ENCODE measurements around the gene CFAP97D2.
"Not testable (repeated sequence)": the region's sequence is repeated elsewhere in the genome, so short reads cannot be mapped to it uniquely, and the experiment has no call there.

CFAP97D2 gene

GRCh38 chr13:114179087-114179658, at the start of gene CFAP97D2:
Gene CFAP97D2, plus strand, starts transcription at chr13:114179257. Its CDS starts 74 bp downstream, at chr13:114179331.
- DNase-seq = no peak

GRCh38 chr13:114129649-114130062, 49.4 kb upstream of the CFAP97D2 start:
- DNase-seq = peak; percentile 53

GRCh38 chr13:114130131-114130836, 48.8 kb upstream of the CFAP97D2 start:
- no peak for DNase-seq

- DNase-seq = peak; percentile 81
Observed at GRCh38 chr13:114130837-114131582, 48.0 kb upstream of the CFAP97D2 start.

GRCh38 chr13:114131583-114132418, 47.3 kb upstream of the CFAP97D2 start:
- DNase-seq = peak; percentile 16

GRCh38 chr13:114132419-114133121, 46.5 kb upstream of the CFAP97D2 start, which contains the start of gene RASA3:
Gene RASA3, minus strand, starts transcription at chr13:114132623. Its CDS starts 134 bp downstream, at chr13:114132489.
- peak; percentile 74 for DNase-seq

GRCh38 chr13:114133126-114133525, 45.9 kb upstream of the CFAP97D2 start:
- not testable (repeated sequence) for DNase-seq

- DNase-seq = not testable (repeated sequence)
Observed at GRCh38 chr13:114133552-114133951, 45.5 kb upstream of the CFAP97D2 start.

- no peak for DNase-seq
Observed at GRCh38 chr13:114134111-114134943, 44.7 kb upstream of the CFAP97D2 start.

GRCh38 chr13:114134944-114135610, 44.0 kb upstream of the CFAP97D2 start:
- no peak for DNase-seq

- DNase-seq = no peak
Observed at GRCh38 chr13:114135731-114136171, 43.3 kb upstream of the CFAP97D2 start.

GRCh38 chr13:114136576-114136975, 42.5 kb upstream of the CFAP97D2 start:
- DNase-seq = no peak

- no peak for DNase-seq
Observed at GRCh38 chr13:114140131-114140905, 38.7 kb upstream of the CFAP97D2 start.

- peak; percentile 15 for DNase-seq
Observed at GRCh38 chr13:114140906-114141250, 38.2 kb upstream of the CFAP97D2 start.

GRCh38 chr13:114141261-114141996, 37.6 kb upstream of the CFAP97D2 start:
- no peak for DNase-seq

GRCh38 chr13:114142137-114142550, 36.9 kb upstream of the CFAP97D2 start:
- no peak for DNase-seq

- peak; percentile 76 for DNase-seq
Observed at GRCh38 chr13:114142640-114143490, 36.2 kb upstream of the CFAP97D2 start.
